Measurements from ENCODE around the gene CSH1. TPM values are rescaled to one million over a fixed set of nuclear protein-coding genes. Genes with fewer than 3 reads are reported as not detected.

Gene CSH1
- total and polyA plus RNA-seq, 4 donors, result not detected

GRCh38 chr17:63939884-63940283 is 43.5 kb upstream of the CSH1 start:
- no peak overlapping the region for H3K4me3 ChIP-seq (ENCODE audit: low read depth in 1 of 3, low read length in 3 of 3)
- H3K9me3 ChIP-seq (ENCODE audit: control insufficient read depth in 4 of 4, low read length in 3 of 4), result no peaks in the 10 kb centered on the region
- H3K4me1 ChIP-seq (ENCODE audit: control insufficient read depth in 4 of 4, insufficient read depth in 4 of 4, low read length in 3 of 4), result no peaks in the 10 kb centered on the region
- H3K27ac ChIP-seq (ENCODE audit: low read depth in 1 of 2, low read length in 2 of 2), result no peak overlapping the region
- TF ChIP-seq GABPA (IDR thresholded peaks at IDR 0.05 in 1 of 2, conservative IDR thresholded peaks at IDR 0.05 in 1 of 2) (no peak), FOXA2 (IDR thresholded peaks at IDR 0.05) (no peak), RXRA (IDR thresholded peaks at IDR 0.05) (no peak), HNF4A (conservative IDR thresholded peaks at IDR 0.05) (no peak), HNF4G (IDR thresholded peaks at IDR 0.05) (no peak), TAF1 (conservative IDR thresholded peaks at IDR 0.05) (no peak), CTCF (IDR thresholded peaks at IDR 0.05; ENCODE audit: low read depth, low read length, missing input control) (no peak), JUND (IDR thresholded peaks at IDR 0.05) (no peak), REST (IDR thresholded peaks at IDR 0.05) (no peak), ZBTB33 (IDR thresholded peaks at IDR 0.05) (no peak), RAD21 (IDR thresholded peaks at IDR 0.05) (no peak), MAX (IDR thresholded peaks at IDR 0.05) (no peak), SP1 (IDR thresholded peaks at IDR 0.05) (no peak), YY1 (IDR thresholded peaks at IDR 0.05) (no peak), ATF3 (IDR thresholded peaks at IDR 0.05) (no peak), NR2F2 (IDR thresholded peaks at IDR 0.05) (no peak), EGR1 (IDR thresholded peaks at IDR 0.05; ENCODE audit: low read depth in 2 of 2) (no peak), FOXA1 (IDR thresholded peaks at IDR 0.05) (no peak)
- H3K36me3 ChIP-seq (ENCODE audit: control insufficient read depth in 4 of 4, insufficient read depth in 3 of 4, low read depth in 1 of 4, low read length in 3 of 4), result no peaks in the 10 kb centered on the region
- no peak for DNase-seq (ENCODE audit: low spot score)
- no peaks in the 10 kb centered on the region for H3K27me3 ChIP-seq (ENCODE audit: control insufficient read depth in 4 of 4, insufficient read depth in 4 of 4, low read length in 3 of 4)
- 91% methylated on average over 6 of the region's 6 CpGs for WGBS
- H3K9ac ChIP-seq (ENCODE audit: low read depth in 1 of 2, low read length in 2 of 2), result no peak overlapping the region

All from liver (tissue), 9 donors.